NCI-H1436 treated with DMSO at 0.1 percent for 48 hours (cell line): ENCODE results near the gene SRGAP2C.
"Not testable (repeated sequence)": the region's sequence is repeated elsewhere in the genome, so short reads cannot be mapped to it uniquely, and the experiment has no call there.

ENCODE experiments used
- DNase-seq: peaks from one replicate; lab custom pipeline; 2025; lab: John Stamatoyannopoulos, UW

Gene SRGAP2C

GRCh38 chr1:121280699-121281317 is 96.0 kb downstream of the SRGAP2C start:
- not testable (repeated sequence) for DNase-seq

GRCh38 chr1:121281480-121281879 is 96.7 kb downstream of the SRGAP2C start:
- not testable (repeated sequence) for DNase-seq

- DNase-seq: not testable (repeated sequence)
Measured at GRCh38 chr1:121283587-121284180, 98.9 kb downstream of the SRGAP2C start.

- DNase-seq: not testable (repeated sequence)
Measured at GRCh38 chr1:121292590-121292989, 107.8 kb downstream of the SRGAP2C start.

- not testable (repeated sequence) for DNase-seq
Measured at GRCh38 chr1:121293263-121294204, 108.8 kb downstream of the SRGAP2C start.

- not testable (repeated sequence) for DNase-seq
Measured at GRCh38 chr1:121294205-121294570, 109.4 kb downstream of the SRGAP2C start.

GRCh38 chr1:121296563-121296962 is 111.8 kb downstream of the SRGAP2C start:
- not testable (repeated sequence) for DNase-seq

GRCh38 chr1:121298529-121298928 is 113.8 kb downstream of the SRGAP2C start:
- DNase-seq: not testable (repeated sequence)

GRCh38 chr1:121299514-121300149 is 114.9 kb downstream of the SRGAP2C start:
- not testable (repeated sequence) for DNase-seq

GRCh38 chr1:121301876-121302275 is 117.1 kb downstream of the SRGAP2C start:
- DNase-seq: not testable (repeated sequence)

- not testable (repeated sequence) for DNase-seq
Measured at GRCh38 chr1:121307759-121308158, 123.0 kb downstream of the SRGAP2C start.

- DNase-seq: not testable (repeated sequence)
Measured at GRCh38 chr1:121315509-121315908, 130.7 kb downstream of the SRGAP2C start.

GRCh38 chr1:121316081-121316480 is 131.3 kb downstream of the SRGAP2C start:
- not testable (repeated sequence) for DNase-seq

GRCh38 chr1:121317491-121318468 is 133.0 kb downstream of the SRGAP2C start:
- DNase-seq: not testable (repeated sequence)

- not testable (repeated sequence) for DNase-seq
Measured at GRCh38 chr1:121318687-121319086, 133.9 kb downstream of the SRGAP2C start.

- not testable (repeated sequence) for DNase-seq
Measured at GRCh38 chr1:121321660-121322059, 136.9 kb downstream of the SRGAP2C start.

- not testable (repeated sequence) for DNase-seq
Measured at GRCh38 chr1:121324726-121325125, 140.0 kb downstream of the SRGAP2C start.

- not testable (repeated sequence) for DNase-seq
Measured at GRCh38 chr1:121332141-121332540, 147.4 kb downstream of the SRGAP2C start.

- DNase-seq: not testable (repeated sequence)
Measured at GRCh38 chr1:121332599-121333562, 148.1 kb downstream of the SRGAP2C start.

- not testable (repeated sequence) for DNase-seq
Measured at GRCh38 chr1:121337958-121338357, 153.2 kb downstream of the SRGAP2C start.
